H54 (cell line): Measurements from ENCODE around the gene AP1B1.
"Not testable (repeated sequence)": the region's sequence is repeated elsewhere in the genome, so short reads cannot be mapped to it uniquely, and the experiment has no call there.

Experiments used
- DNase-seq: peaks from one replicate; pipeline ENCODE4 v3.0.0; 2011; ENCODE audit warnings: low spot score, mixed read lengths; ENCODE audit not compliant: insufficient read length
- FAIRE-seq: peaks from 3 replicates; lab custom pipeline; 2011; peaks lifted over from hg19 to GRCh38; lab: Jason Lieb, UNC
- POLR2A ChIP-seq: IDR thresholded peaks from 2 replicates; pipeline ENCODE4 v1.6.1; 2011; ENCODE audit warnings: low read depth, mild to moderate bottlenecking, low read length

AP1B1 gene

DNA sequence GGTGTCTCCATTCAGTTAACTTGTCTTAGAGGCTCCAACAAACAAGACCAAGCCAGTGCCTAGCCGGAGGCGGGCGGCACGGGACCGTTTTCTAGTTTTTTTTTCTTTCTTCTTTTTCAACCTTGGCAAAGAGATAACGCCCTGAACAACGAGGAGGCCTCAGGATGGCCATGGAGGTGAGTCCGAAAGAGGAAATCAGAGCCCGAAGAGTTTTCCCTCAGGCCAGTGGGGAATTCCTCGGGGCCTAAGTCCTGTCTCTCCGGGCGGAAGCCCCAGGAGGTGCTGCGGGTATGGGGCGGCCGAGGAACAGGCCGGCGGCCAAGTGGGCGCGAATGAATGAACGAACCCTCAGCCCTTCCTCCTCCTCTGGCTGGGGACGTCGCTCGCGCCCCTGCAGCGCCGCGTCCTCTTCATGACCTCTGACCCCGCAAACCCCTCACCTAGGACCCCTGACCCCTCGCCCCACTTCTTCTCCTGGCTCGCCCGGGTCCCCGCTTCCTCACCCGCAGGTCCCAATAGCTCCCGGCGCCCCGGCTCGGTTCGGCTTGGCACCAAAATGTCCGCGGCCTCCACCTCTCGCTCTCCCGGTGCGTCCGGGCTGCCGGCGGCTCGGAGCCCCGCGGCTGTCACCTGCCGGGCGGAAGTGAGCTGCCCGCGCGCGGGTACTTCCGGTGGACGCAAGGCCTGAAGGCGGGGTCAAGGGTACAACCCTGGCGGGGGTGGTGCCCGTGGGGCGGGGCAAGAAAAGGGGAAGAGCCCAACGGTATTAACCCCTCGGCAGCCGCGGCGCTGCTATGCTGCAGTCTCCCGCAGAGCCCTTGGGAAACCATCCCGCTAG lies at the start of gene AP1B1:
Gene AP1B1, minus strand, starts transcription at position 650 of the 838 bp plus-strand sequence. CDS start 21,327 bp downstream, outside the sequence.
- TF ChIP-seq POLR2A = peak; percentile 44; the same call in 1 of the 2 replicates
- FAIRE-seq (no peak), DNase-seq (peak; percentile 83)

DNA sequence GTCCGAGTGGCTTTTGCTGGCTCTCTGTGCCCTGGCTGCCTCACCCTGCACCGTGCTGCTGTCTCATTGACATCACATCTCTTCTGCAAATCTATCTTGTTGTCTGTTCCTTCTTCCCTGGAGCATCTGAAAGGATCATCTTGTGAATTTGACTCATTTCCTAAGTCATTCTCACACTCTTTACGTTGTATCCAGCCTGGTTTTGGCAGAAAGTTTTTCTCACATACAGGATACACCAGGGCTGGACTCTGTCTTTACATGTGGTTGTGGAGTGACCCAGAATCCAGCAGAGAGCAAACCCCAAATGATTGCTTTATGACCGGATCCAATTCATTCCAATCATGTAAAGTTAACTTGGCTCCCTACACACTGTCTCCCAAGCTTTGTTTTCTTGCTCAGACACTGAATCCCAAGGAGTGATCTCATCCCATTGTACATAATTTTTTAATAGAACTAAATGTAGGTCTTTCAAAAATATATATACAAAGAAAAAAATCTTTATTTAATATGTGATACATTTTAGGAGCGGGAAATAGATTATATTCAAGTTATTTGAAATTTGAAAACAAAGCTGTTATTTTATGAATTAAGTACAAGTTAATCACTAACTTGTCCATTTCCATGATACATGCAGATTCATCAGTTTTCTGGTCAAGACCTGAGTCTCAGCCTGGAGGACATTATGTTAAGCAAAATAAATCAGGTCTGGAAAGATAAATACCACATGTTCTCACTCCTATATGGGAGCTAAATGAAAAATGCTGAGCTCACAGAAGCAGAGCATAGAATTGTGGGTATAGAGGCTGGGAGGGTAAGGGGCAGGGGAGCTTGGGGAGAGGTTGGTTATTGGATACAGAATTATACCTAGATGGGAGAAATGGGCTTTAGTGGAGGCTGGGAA lies 47.1 kb upstream of the AP1B1 start:
- DNase-seq (no peak), FAIRE-seq (no peak)
- TF ChIP-seq POLR2A = no peak

DNA sequence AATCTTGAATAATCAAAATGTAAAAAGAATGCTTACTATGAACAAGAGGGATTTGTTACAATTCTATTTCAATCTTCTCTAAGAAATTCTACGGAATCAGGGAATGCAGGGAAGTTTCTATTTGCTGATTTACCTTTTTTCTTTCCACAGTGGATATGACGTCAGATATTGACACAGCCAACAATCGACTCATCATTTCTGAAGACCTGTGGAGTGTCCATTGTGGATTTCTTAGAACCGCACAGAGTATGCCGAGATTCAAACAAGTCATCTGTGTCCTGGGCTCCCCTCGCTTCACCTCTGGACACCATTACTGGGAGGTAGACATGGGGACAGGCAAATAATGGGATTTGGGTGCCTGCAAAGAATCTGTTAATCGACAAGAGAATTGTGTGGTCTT lies 45.9 kb upstream of the AP1B1 start:
- no peak for TF ChIP-seq POLR2A
- FAIRE-seq (no peak), DNase-seq (no peak)

DNA sequence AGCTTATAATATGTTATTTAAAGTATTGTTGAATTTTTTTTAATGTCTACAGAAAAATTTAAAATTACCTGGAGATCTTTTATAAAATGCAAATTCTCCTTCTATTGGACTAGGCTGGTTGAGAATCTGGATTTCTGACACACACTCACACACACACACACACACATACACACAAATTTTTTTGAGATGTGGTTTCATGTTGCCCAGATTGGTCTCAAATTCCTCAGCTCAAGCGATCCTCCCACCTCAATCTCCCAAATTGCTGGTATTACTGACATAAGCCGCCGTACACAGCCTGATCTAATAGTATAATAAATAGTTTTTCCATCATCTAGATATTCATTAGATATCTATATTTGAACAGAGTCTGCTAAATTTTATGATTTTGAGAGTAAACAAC lies 45.5 kb upstream of the AP1B1 start:
- DNase-seq = no peak
- no peak for TF ChIP-seq POLR2A
- FAIRE-seq = no peak

DNA sequence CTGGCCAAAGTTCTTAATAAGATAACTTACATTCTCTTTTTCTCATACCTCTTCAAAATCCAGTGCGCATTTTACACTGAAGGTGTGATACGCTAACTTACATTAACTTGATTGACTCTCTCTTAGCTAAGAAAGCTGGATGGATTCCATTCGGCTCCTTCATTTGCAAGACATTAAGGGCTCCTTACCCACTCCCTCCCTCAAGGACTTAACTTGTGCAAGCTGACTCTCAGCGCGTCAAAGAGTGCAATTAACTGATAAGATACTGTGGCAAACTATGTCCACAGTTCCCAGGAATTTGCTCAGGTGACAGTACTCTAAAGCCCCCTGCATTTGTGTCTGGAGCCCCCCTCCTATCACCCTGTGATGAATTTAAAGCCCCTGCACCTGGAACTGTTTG lies 43.6 kb upstream of the AP1B1 start:
- FAIRE-seq = no peak

DNA sequence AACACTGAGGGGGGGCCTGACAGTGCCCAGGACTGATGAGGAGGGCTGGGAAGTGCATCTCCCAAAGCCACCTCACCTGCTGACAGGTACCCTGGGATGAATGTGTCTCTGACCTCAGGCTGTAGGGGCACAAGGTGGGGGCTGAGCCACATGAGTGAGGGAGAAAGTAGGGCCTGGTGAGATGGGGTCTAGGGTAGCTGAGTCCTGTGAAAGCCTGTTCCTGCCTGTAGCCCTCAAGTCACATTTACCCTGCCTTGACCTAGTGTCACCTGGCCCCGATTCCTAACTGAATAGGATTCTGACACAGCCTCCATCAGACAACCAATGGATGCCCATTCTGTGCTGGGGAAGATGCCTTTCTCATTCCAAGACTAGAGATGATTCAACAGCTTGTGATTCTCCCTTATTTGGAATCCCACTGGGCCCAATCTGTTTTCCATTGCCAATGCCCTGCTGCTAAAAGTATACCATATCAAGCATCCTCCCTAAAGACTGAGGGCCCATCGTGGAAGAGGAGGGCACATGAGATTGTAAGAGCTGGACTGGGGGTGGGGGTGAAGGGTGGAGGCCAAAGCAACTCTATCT lies 38.9 kb upstream of the AP1B1 start:
- FAIRE-seq = no peak
- TF ChIP-seq POLR2A = no peak
- no peak for DNase-seq

More for the DNA sequence above, 43.6 kb upstream of the AP1B1 start:
- TF ChIP-seq POLR2A = no peak
- DNase-seq = no peak

DNA sequence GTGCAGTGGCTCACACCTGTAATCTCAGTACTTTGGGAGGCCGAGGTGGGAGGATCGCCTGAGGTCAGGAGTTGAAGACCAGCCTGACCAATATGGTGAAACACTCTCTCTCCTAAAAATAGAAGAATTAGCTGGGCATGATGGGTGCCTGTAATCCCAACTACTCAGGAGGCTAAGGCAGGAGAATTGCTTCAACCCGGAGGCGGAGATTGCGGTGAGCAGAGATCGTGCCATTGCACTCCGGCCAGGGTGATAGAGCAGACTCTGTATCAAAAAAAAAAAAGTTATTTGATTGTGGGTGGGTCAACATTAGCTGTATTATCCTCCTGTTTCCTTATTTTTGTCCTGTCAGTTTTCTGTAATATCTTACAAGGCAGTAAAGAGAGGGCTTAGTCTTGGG lies 38.1 kb upstream of the AP1B1 start:
- TF ChIP-seq POLR2A = no peak
- FAIRE-seq (no peak), DNase-seq (no peak)

DNA sequence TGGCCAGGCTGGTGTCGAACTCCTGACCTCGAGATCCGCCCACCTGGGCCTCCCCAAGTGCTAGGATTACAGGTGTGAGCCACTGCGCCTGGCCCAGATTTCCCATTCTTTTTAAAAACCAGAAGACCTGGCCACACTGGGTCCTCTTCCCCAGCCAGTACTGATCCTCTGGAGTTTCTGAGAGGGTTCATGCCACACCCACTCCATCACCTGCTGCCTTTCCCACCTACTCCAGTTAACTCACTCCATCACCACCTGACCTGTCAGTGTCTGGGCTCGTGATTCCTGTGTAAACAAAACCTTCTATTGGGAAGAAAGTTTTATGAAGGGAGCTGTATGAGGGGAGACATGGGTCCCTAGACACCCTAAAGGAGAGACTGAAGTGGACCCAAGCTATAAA lies 30.3 kb upstream of the AP1B1 start:
- FAIRE-seq, DNase-seq: not testable (repeated sequence)

DNA sequence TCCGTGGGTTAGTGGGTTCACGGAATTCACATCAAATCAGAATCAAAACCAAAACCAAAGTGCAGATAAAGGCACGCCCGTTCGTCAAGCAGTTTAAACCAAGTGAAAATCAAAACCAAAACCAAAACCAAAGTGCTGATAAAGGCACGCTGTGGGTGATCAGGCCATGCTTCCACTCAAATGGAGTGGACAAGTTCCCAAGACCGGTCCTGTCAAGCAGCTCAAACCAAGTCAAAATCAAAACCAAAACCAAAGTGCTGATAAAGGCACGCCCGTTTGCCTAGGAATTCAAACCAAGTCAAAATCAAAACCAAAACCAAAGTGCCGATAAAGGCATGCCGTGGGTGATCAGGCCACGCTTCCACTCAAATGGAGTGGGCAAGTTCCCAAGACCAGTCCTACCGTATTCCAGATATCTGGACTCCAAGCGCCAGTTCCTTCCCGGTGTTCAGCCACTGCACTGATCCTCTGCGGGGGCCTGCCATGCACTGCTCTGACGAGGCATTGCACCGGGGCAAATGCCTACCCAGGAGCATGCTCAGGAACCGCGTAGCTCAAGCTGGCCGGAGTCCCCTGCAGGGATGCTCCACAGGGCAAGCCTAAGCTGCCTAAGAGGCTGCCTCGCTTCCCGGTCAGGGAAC lies 26.7 kb upstream of the AP1B1 start:
- DNase-seq, FAIRE-seq: not testable (repeated sequence)
- TF ChIP-seq POLR2A = peak; percentile 37; the same call in 1 of the 2 replicates

DNA sequence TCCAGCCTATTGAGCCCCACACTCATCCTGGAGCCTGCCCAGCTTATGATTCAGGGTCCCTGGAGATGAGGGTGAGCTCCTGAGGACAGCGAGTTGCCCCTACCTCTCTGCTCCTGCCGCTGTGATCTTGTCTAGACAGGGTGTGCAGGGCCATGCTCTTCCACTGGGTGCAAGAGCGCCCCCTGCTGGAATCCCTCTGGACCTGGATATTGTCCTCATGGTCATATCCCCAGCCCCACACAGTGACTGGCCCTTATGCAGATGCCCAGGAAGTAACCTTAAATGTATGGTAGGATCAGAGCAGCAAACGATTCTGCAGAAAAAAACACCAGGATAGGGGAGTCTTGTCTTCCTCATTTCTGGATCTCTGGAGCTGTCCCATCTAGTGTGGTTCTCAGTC lies 24.4 kb upstream of the AP1B1 start:
- not testable (repeated sequence) for FAIRE-seq, DNase-seq

DNA sequence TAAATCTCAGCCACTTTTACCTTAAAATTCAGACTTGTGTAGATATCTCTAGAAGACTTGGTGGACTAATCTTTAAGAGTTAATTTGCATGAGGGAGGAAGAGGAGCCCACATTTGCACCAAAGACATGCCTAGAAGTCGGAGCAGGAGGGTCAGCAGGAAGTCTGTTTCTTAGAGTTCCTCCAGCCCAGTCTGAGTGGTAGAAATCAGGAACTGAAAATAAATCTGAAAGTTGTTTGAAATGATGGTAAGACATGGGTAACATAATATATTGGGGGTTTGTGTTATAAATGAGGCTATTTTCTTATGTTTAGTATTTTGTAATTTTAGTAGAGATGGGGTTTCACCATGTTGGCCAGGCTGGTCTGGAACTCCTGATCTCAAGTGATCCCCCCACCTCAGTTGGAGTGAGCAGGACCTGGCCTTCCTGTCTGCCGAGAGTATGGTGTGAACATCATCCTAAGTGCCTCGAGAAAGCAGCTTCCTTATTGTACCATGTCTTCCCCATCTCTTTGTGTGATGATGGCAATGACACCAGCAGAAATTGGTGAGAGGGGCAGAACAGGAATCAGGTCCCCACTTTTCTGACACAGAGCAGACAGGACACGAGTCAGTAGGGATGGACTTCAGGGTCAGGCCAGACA lies 23.3 kb upstream of the AP1B1 start:
- FAIRE-seq, DNase-seq: not testable (repeated sequence)

DNA sequence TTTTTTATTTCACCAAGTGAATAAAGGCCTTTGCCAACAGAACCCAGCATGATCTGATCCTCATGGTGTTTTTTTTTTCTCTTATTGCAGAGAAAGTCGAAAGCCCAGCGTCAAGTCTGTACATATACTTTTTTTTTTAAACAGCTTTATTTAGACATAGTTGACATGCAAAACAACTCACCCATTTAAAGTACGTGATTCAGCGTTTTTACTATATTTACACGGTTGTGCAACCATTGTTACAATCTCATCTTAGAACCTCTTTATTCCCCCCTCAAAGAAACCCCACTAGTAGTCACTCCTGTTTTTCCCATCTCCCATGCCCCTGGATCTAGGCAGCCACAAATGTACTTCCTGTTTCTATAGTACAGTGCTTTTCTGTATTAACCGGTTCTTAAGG lies 20.6 kb upstream of the AP1B1 start:
- DNase-seq (no peak), FAIRE-seq (no peak)
- TF ChIP-seq POLR2A = no peak

DNA sequence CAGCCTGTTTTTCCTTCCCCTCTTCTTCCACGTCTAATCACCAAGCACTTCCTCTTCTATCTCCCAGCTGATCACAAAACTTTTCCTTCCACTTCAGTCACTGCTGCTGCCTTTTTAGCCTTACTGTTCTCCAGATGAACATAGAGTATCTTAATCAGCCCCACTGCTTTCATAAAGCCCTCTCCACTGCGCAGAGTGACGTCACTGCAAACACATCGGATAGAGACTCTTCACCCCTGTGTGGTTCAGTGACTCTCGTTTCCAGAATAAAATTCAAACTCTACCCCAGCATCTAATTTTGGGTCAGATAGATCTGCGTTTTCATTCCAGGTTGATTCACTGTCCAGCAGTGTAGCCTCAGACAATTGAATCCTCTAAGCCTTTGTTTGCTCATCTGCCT lies 13.2 kb upstream of the AP1B1 start:
- DNase-seq, FAIRE-seq: not testable (repeated sequence)
